HepG2 (cell line): ENCODE results near the gene SLC25A23. TPM values are rescaled to one million over a fixed set of nuclear protein-coding genes. Genes with fewer than 3 reads are reported as not detected.

Experiments used
- AGO1 ChIP-seq: fragments of 200-400 bp; formaldehyde crosslinking; IDR thresholded peaks from 2 replicates; pipeline ENCODE4 v1.6.1; 2017; ENCODE audit warnings: mild to moderate bottlenecking, low read depth, low read length, moderate library complexity; ENCODE audit not compliant: poor library complexity, severe bottlenecking
- ARID5B ChIP-seq: IDR thresholded peaks from 2 replicates; pipeline ENCODE4 v1.4.0; 2020; ENCODE audit warnings: mild to moderate bottlenecking, missing genetic modification reagents
- GPN1 ChIP-seq: sonication (generic); formaldehyde crosslinking; IDR thresholded peaks from 2 replicates; pipeline ENCODE4 v1.5.1; 2020; ENCODE audit warnings: missing genetic modification reagents, borderline replicate concordance
- HNF1B ChIP-seq: sonication (generic); formaldehyde crosslinking; IDR thresholded peaks from 2 replicates; pipeline ENCODE4 v1.5.1; 2020; ENCODE audit warnings: mild to moderate bottlenecking, moderate library complexity, missing genetic modification reagents
- KDM6A ChIP-seq: IDR thresholded peaks from 2 replicates; pipeline ENCODE4 v1.6.1; 2016; ENCODE audit warnings: low read depth
- MTF2 ChIP-seq: sonication (generic); formaldehyde crosslinking; IDR thresholded peaks from 2 replicates; pipeline ENCODE4 v1.5.0; 2020; ENCODE audit warnings: missing genetic modification reagents, borderline replicate concordance
- NFATC3 ChIP-seq: sonication (generic); formaldehyde crosslinking; IDR thresholded peaks from 2 replicates; pipeline ENCODE4 v1.5.1; 2020; ENCODE audit warnings: mild to moderate bottlenecking, missing genetic modification reagents
- SAP130 ChIP-seq: IDR thresholded peaks from 2 replicates; pipeline ENCODE4 v1.6.1; 2016; ENCODE audit warnings: low read depth
- SMAD3 ChIP-seq: sonication (generic); formaldehyde crosslinking; IDR thresholded peaks from 2 replicates; pipeline ENCODE4 v1.4.0; 2020; ENCODE audit warnings: missing genetic modification reagents
- SNRNP70 ChIP-seq: fragments of 200-400 bp; formaldehyde crosslinking; IDR thresholded peaks from 2 replicates; pipeline ENCODE4 v1.6.1; 2017; ENCODE audit warnings: mild to moderate bottlenecking, low read depth, low read length, moderate library complexity
- SP2 ChIP-seq: sonication (generic); formaldehyde crosslinking; IDR thresholded peaks from 2 replicates; pipeline ENCODE4 v1.5.1; 2020; ENCODE audit warnings: mild to moderate bottlenecking, missing genetic modification reagents
- TCF12 ChIP-seq, 2 experiments: fragments of 450-650 bp in 1 of 2; sonication (generic) in 1 of 2; formaldehyde crosslinking in 1 of 2; IDR thresholded peaks; 2 replicates each; pipeline versions ENCODE4 v1.6.1 to v1.8.0; 2017 to 2022; ENCODE audit warnings: antibody characterized with exemption in 1 of 2, mild to moderate bottlenecking in 1 of 2, missing genetic modification reagents in 1 of 2, moderate library complexity in 1 of 2
- ZMYM2 ChIP-seq: sonication (generic); formaldehyde crosslinking; IDR thresholded peaks from 2 replicates; pipeline ENCODE4 v1.8.0; 2022; ENCODE audit warnings: mild to moderate bottlenecking, missing genetic modification reagents
- ZMYM4 ChIP-seq: sonication (generic); formaldehyde crosslinking; IDR thresholded peaks from 2 replicates; pipeline ENCODE4 v1.8.1; 2023; ENCODE audit warnings: mild to moderate bottlenecking, missing genetic modification reagents
- ZNF124 ChIP-seq: sonication (generic); formaldehyde crosslinking; IDR thresholded peaks from 2 replicates; pipeline ENCODE4 v1.4.0; 2020; ENCODE audit warnings: missing genetic modification reagents
- ZNF20 ChIP-seq: sonication (generic); formaldehyde crosslinking; IDR thresholded peaks from 2 replicates; pipeline ENCODE4 v1.4.0; 2020; ENCODE audit warnings: mild to moderate bottlenecking, moderate library complexity, missing genetic modification reagents
- ZNF383 ChIP-seq: sonication (generic); formaldehyde crosslinking; IDR thresholded peaks from 2 replicates; pipeline ENCODE4 v1.4.0; 2020; ENCODE audit warnings: missing genetic modification reagents, mild to moderate bottlenecking, borderline replicate concordance
- ZNF562 ChIP-seq: sonication (generic); formaldehyde crosslinking; IDR thresholded peaks from 2 replicates; pipeline ENCODE4 v1.8.0; 2022; ENCODE audit warnings: missing genetic modification reagents, borderline replicate concordance
- ZNF563 ChIP-seq: sonication (generic); formaldehyde crosslinking; IDR thresholded peaks from 2 replicates; pipeline ENCODE4 v1.8.0; 2022; ENCODE audit warnings: mild to moderate bottlenecking, moderate library complexity, missing genetic modification reagents
- ZNF761 ChIP-seq: sonication (generic); formaldehyde crosslinking; conservative IDR thresholded peaks from 2 replicates; pipeline ENCODE4 v1.4.0; 2020; ENCODE audit warnings: mild to moderate bottlenecking, missing genetic modification reagents
- ZNF772 ChIP-seq: sonication (generic); formaldehyde crosslinking; IDR thresholded peaks from 2 replicates; pipeline ENCODE4 v1.5.0; 2020; ENCODE audit warnings: mild to moderate bottlenecking, missing genetic modification reagents
- polyA plus RNA-seq, 8 experiments: library from polyadenylated mRNA; depleted of rRNA in 3 of 8; stranded (reverse) in 7 of 8; unstranded in 1 of 8; fragments of >200 nt; fragmentation: Illumina TruSeq in 4 of 8; extraction: Trizol in 4 of 8; gene quantifications; 2 replicates each; pipeline versions ENCODE4 v1.2.1 to v1.2.3, GENCODE V29; 2011 to 2016; ENCODE audit warnings: low read depth in 4 of 8, missing spikeins in 1 of 8, mixed read lengths in 1 of 8; ENCODE audit not compliant: insufficient read depth in 1 of 8
- total RNA-seq, 5 experiments: library from RNA; depleted of rRNA; stranded (reverse); fragments of >200 nt; fragmentation: Illumina TruSeq; extraction: Trizol; gene quantifications; 2 replicates each; pipeline ENCODE4 v1.2.3, GENCODE V29; 2016; ENCODE audit warnings: low read depth in 1 of 5
- TF ChIP-seq, protein P1 (sequence below): sonication (generic); formaldehyde crosslinking; IDR thresholded peaks from 2 replicates; pipeline ENCODE4 v1.4.0; 2020; ENCODE audit warnings: missing genetic modification reagents
- TF ChIP-seq, protein P2 (sequence below): sonication (generic); formaldehyde crosslinking; IDR thresholded peaks from 2 replicates; pipeline ENCODE4 v1.5.1; 2020; ENCODE audit warnings: mild to moderate bottlenecking, missing genetic modification reagents, moderate library complexity

The SLC25A23 gene
- total and polyA plus RNA-seq, 2 of the 13 experiments (the other 11 are each of a cell fraction or from before 2014, with no cell fraction given) = 12.4 to 15.2 TPM

DNA sequence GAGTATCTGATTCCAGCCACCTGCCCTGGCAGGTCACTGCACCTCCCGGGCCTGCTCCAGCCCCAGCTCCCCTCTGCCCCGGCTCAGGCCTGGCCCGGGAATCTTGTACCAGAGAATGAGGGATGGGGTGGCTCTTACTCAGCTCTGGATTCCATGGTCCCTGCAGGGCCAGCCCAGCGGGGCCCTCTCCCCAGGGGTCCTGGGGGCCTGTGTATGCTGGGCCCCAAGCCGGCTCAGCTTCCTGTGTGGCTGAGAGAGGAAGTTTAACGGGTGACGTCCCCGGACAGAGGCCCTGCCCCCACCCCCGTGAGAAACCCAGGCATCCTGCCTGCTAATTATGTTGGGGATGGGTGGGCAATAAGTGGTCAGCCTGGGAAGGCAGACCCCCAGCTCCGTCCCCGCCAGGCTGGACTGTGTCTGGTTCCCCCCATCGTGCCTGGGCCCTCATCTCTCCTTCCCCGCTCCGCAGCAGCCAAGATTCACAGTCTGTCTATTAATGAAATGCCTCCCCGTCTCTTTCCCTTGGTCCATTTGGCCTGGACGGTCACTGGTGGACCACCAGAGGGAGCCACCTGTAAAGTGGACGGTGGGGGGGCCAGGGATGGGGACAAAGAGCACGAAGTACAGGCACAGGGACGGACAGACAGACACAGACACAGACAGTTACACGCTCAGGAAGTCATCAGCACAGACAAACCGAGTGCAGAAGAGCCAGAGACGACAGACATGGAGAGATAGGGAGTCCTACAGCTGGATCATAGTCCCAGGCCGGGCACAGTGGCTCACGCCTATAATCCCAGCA, 22.1 kb upstream of the SLC25A23 start, which contains the start of gene DENND1C (continued):
- TF ChIP-seq ARID5B (no peak), ZNF772 (CRISPR knock-in tag) (no peak), NFATC3 (CRISPR knock-in tag) (no peak), ZNF124 (CRISPR knock-in tag) (no peak), SMAD3 (no peak), GPN1 (CRISPR knock-in tag) (no peak), ZNF761 (CRISPR knock-in tag) (no peak), ZNF383 (CRISPR knock-in tag) (no peak), ZNF562 (CRISPR knock-in tag) (no peak), SNRNP70 (no peak), SP2 (no peak), ZNF20 (no peak), ZMYM4 (CRISPR knock-in tag) (0 out of 2 replicates have a peak, but pooled peaks have one; percentile 14), ZMYM2 (CRISPR knock-in tag) (0 out of 2 replicates have a peak, but pooled peaks have one; percentile 22), HNF1B (CRISPR knock-in tag) (0 out of 2 replicates have a peak, but pooled peaks have one; percentile 26), TCF12 (IDR thresholded peaks at IDR 0.05) (no peak), TCF12 (CRISPR knock-in tag; IDR thresholded peaks at IDR 0.05) (no peak), AGO1 (no peak), SAP130 (CRISPR knock-in tag) (0 out of 2 replicates have a peak, but pooled peaks have one; percentile 39), KDM6A (CRISPR knock-in tag) (no peak), MTF2 (CRISPR knock-in tag) (no peak), ZNF563 (CRISPR knock-in tag) (no peak)
- TF ChIP-seq, protein P1, sequence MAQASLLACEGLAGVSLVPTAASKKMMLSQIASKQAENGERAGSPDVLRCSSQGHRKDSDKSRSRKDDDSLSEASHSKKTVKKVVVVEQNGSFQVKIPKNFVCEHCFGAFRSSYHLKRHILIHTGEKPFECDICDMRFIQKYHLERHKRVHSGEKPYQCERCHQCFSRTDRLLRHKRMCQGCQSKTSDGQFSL = peak; percentile 100
- TF ChIP-seq, protein P2, sequence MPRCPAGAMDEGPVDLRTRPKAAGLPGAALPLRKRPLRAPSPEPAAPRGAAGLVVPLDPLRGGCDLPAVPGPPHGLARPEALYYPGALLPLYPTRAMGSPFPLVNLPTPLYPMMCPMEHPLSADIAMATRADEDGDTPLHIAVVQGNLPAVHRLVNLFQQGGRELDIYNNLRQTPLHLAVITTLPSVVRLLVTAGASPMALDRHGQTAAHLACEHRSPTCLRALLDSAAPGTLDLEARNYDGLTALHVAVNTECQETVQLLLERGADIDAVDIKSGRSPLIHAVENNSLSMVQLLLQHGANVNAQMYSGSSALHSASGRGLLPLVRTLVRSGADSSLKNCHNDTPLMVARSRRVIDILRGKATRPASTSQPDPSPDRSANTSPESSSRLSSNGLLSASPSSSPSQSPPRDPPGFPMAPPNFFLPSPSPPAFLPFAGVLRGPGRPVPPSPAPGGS (CRISPR knock-in tag) = peak; percentile 63; the same call in 1 of the 2 replicates
